Mesodermal cell (in vitro differentiated cells): Measurements from ENCODE around the gene CYP11A1.

Source experiments
- H3K27ac ChIP-seq: 2 replicates; pipeline ENCODE4 v1.7.0; 2013; ENCODE audit warnings: mild to moderate bottlenecking, low read depth, low read length, moderate library complexity; ENCODE audit not compliant: severe bottlenecking
- H3K36me3 ChIP-seq: 2 replicates; pipeline ENCODE4 v1.7.1; 2013; ENCODE audit warnings: mild to moderate bottlenecking, low read length, moderate library complexity; ENCODE audit not compliant: control insufficient read depth, insufficient read depth
- H3K4me1 ChIP-seq: one replicate; pipeline ENCODE4 v1.7.1; 2013; ENCODE audit warnings: mild to moderate bottlenecking, low read length; ENCODE audit not compliant: insufficient read depth, control insufficient read depth, poor library complexity, severe bottlenecking
- H3K4me3 ChIP-seq: 2 replicates; pipeline ENCODE4 v1.7.0; 2013; ENCODE audit warnings: low read length, control low read depth, mild to moderate bottlenecking; ENCODE audit not compliant: insufficient read depth, poor library complexity, severe bottlenecking; ENCODE audit errors: extremely low read depth
- H3K9me3 ChIP-seq: 2 replicates; pipeline ENCODE4 v1.7.1; 2013; ENCODE audit warnings: mild to moderate bottlenecking, low read length, moderate library complexity; ENCODE audit not compliant: control insufficient read depth
- WGBS, 2 experiments: methylation state at CpG; one replicate each; pipeline ENCODE4 v1.1.5; 2013; ENCODE audit warnings: missing lambda C conversion rate in 2 of 2; ENCODE audit not compliant: insufficient coverage in 2 of 2; 5-methylcytosine and 5-hydroxymethylcytosine counted together

The CYP11A1 gene

GRCh38 chr15:74408815-74409214 lies 41.4 kb upstream of the CYP11A1 start:
- Histone ChIP-seq H3K4me3 (no peak overlapping the region), H3K36me3 (peaks cover 22% of the 10 kb centered on the region), H3K9me3 (no peaks in the 10 kb centered on the region), H3K4me1 (peaks cover 38% of the 10 kb centered on the region), H3K27ac (peak overlapping the region; percentile 29)
- WGBS, 2 experiments: 90 to 92% methylated on average over 4 to 5 of the region's 7 CpGs

DNA sequence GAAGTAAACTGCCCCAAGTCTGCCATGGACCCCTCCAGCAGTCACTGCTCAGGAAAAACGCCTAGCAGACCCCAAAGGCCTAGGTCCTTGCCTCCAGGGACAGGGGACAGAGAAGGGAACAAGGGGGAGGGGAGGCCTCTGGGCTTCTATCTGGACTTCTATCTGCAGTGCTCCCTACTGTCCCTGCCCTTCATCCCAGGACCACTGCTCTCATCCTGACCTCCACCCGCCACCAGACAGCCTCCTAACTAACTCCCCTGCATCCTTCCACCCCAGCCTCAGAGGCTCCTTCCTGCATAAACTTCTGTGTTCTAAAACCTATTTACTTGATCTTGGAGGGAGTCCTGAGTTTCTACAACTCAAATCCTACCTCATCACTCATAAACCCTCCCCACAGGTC lies 40.9 kb upstream of the CYP11A1 start:
- H3K9me3 ChIP-seq: no peaks in the 10 kb centered on the region
- peaks cover 38% of the 10 kb centered on the region for H3K4me1 ChIP-seq
- peak overlapping the region; percentile 29 for H3K27ac ChIP-seq
- no peak overlapping the region for H3K4me3 ChIP-seq
- 85 to 100% methylated on average over 2 of the region's 2 CpGs for WGBS, 2 experiments
- peaks cover 20% of the 10 kb centered on the region for H3K36me3 ChIP-seq

GRCh38 chr15:74406992-74407705 lies 39.7 kb upstream of the CYP11A1 start:
- Histone ChIP-seq H3K27ac (peak overlapping the region; percentile 90), H3K4me3 (no peak overlapping the region), H3K9me3 (no peaks in the 10 kb centered on the region), H3K36me3 (peaks cover 18% of the 10 kb centered on the region), H3K4me1 (peaks cover 41% of the 10 kb centered on the region)
- 38 to 40% methylated on average over 6 to 11 of the region's 12 CpGs for WGBS, 2 experiments

- WGBS, 2 experiments: 96 to 97% methylated on average over 2 to 4 of the region's 4 CpGs
- H3K27ac ChIP-seq: peak overlapping the region; percentile 90
- H3K4me3 ChIP-seq: no peak overlapping the region
- peaks cover 14% of the 10 kb centered on the region for H3K36me3 ChIP-seq
- peaks cover 41% of the 10 kb centered on the region for H3K4me1 ChIP-seq
- no peaks in the 10 kb centered on the region for H3K9me3 ChIP-seq
These were observed 39.1 kb upstream of the CYP11A1 start for GRCh38 chr15:74406517-74406916.

- WGBS, 2 experiments: 80 to 88% methylated on average over 1 to 6 of the region's 7 CpGs
- peaks cover 7% of the 10 kb centered on the region for H3K36me3 ChIP-seq
- H3K4me1 ChIP-seq: peaks cover 41% of the 10 kb centered on the region
- no peak overlapping the region for H3K27ac ChIP-seq
- H3K4me3 ChIP-seq: no peak overlapping the region
- no peaks in the 10 kb centered on the region for H3K9me3 ChIP-seq
These were observed 38.4 kb upstream of the CYP11A1 start for GRCh38 chr15:74405823-74406222.

GRCh38 chr15:74403991-74404563 lies 36.6 kb upstream of the CYP11A1 start:
- WGBS, 2 experiments: 93 to 98% methylated on average over 11 to 16 of the region's 16 CpGs
- Histone ChIP-seq H3K27ac (no peak overlapping the region), H3K4me1 (peaks cover 36% of the 10 kb centered on the region), H3K4me3 (no peak overlapping the region), H3K36me3 (no peaks in the 10 kb centered on the region), H3K9me3 (no peaks in the 10 kb centered on the region)

- Histone ChIP-seq H3K4me3 (no peak overlapping the region), H3K27ac (no peak overlapping the region), H3K36me3 (no peaks in the 10 kb centered on the region), H3K4me1 (peaks cover 30% of the 10 kb centered on the region), H3K9me3 (no peaks in the 10 kb centered on the region)
- WGBS, 2 experiments: 97 to 98% methylated on average over 8 to 9 of the region's 10 CpGs
These were observed 36.1 kb upstream of the CYP11A1 start for GRCh38 chr15:74403588-74403919.

- 92 to 93% methylated on average over 13 of the region's 13 CpGs for WGBS, 2 experiments
- Histone ChIP-seq H3K9me3 (no peaks in the 10 kb centered on the region), H3K27ac (no peak overlapping the region), H3K4me3 (no peak overlapping the region), H3K4me1 (peaks cover 25% of the 10 kb centered on the region), H3K36me3 (no peaks in the 10 kb centered on the region)
These were observed 35.6 kb upstream of the CYP11A1 start for GRCh38 chr15:74402873-74403587.

GRCh38 chr15:74402337-74402841 lies 34.9 kb upstream of the CYP11A1 start:
- H3K4me3 ChIP-seq: no peak overlapping the region
- WGBS, 2 experiments: 100% methylated on average over 2 of the region's 5 CpGs; no CpG with 5 or more reads in 1 of the 2 experiments

GRCh38 chr15:74400915-74401757 lies 33.7 kb upstream of the CYP11A1 start:
- Histone ChIP-seq H3K36me3 (no peaks in the 10 kb centered on the region), H3K27ac (no peak overlapping the region), H3K4me3 (no peak overlapping the region), H3K4me1 (peaks cover 17% of the 10 kb centered on the region), H3K9me3 (no peaks in the 10 kb centered on the region)
- WGBS, 2 experiments: 75 to 87% methylated on average over 6 to 11 of the region's 11 CpGs

More at GRCh38 chr15:74402337-74402841, 34.9 kb upstream of the CYP11A1 start:
- H3K4me1 ChIP-seq: peaks cover 20% of the 10 kb centered on the region
- H3K9me3 ChIP-seq: no peaks in the 10 kb centered on the region
- H3K36me3 ChIP-seq: no peaks in the 10 kb centered on the region
- no peak overlapping the region for H3K27ac ChIP-seq
